Stimulated activated CD8-positive, alpha-beta memory T cell treated with anti-CD3 and anti-CD28 coated beads, Interleukin-15, amount 100 ng/mL, for 24 hours (primary cell): ENCODE measurements around the gene ANP32A.

ENCODE experiments used
- DNase-seq: peaks from one replicate; pipeline ENCODE4 v3.0.0-alpha.2; 2020; ENCODE audit warnings: low read depth

ANP32A gene

DNA sequence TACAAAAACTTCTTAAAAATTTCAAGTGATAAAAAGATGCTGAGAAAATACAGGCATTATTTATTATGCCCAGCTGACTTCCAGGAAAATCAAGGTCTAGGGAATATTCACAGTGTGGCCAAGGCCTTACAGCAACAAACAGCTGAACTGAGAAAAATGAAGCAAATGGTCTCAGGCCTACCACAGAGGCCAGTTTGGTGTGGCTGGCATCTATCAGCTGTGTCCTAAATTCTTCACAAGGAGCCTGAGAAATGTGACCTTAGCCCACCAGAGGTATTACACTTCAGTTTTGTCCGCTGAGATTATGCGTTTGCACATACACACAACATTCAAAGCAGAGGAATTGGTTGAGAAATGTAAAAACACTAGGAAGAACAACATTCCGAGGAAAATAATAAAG lies 77.4 kb downstream of the ANP32A start:
- DNase-seq, result no peak

DNA sequence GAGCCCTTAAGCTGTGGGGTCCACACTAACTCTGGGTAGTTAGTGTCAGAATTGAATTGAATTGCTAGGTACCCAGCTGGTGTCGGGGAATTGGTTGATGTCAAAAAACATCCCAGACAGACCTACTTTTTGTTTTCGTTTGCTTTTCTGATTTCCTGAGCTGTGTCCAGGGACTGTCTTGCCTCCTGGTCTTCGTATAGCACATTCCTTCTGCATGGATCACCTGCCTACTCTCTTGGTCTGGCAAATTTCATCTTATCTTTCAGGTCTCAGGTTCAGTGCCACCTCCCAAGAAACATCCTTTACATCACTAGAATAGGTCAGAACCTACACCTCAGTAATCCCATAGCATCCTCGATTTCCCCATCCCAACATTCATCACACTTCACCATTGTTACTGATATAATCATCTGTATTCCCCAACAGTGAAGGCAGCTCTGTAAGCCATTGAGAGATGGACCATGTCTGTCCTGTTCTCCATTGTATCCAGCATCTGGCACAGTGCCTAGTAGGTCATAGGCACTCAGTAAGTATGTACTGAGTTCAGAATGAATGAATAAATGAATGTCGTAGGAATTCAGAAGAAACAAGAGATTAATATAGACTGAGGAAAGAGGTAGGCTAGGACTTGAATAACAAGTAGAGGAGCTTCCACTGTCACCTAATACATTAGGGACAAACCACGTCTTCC lies 81.2 kb downstream of the ANP32A start:
- DNase-seq, result no peak

DNA sequence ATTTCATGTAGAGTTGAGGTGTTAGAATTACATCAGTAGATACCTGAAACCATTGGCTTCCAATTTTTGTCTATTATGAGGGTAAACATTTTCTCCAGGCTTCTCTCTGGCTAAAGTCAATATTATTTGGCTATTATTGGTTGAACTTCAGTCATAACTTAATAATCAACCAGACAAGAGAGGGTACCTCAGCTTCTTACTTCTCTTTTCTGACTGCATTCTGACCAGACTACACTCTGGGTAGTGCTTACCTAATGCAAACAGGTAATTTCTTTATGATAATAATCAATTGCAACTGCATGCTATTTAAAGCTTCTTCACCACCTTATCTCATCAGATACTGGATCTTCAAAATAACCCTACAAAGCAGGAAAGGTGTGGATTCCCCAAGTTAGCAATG lies 85.1 kb downstream of the ANP32A start:
- DNase-seq, result no peak

DNA sequence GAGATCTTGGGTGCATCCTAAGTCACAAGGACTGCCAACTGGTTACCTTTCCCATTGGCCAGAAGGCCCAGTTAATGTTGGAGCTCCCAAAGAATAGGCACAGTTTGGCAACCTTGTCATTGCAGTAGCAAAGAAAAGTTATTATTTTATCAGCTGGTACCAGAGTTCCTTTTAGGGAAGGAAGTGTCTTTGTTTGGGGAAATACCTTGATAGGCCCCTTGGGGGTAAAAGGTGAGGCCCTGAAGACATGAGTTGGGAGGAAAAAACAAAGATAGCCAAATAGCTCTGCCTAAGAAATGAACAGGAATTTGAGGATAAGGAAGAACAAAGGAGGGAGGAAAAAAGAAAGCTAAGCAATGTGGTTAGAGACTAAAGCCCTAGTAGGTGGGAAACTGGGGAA lies 85.8 kb downstream of the ANP32A start:
- no peak for DNase-seq

DNA sequence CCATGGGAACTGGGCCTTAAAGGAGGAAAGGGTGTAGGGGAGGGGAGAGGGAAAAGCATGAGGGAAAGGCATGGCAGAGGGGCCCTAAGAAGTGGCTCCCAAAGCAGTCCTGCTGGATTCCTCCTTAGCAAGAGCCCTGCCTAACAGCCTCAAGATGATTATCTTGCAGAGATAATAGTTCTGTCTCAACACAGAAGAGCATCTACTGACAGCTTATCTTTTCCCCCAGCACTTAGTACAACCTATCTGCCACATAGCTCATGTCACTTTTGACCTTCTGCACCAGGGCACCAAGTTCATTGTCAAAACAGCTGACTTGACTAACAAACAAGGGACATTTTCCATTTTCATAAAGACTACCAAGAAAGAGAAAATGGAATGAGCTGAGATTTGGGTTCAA lies 86.3 kb downstream of the ANP32A start:
- DNase-seq, result no peak

DNA sequence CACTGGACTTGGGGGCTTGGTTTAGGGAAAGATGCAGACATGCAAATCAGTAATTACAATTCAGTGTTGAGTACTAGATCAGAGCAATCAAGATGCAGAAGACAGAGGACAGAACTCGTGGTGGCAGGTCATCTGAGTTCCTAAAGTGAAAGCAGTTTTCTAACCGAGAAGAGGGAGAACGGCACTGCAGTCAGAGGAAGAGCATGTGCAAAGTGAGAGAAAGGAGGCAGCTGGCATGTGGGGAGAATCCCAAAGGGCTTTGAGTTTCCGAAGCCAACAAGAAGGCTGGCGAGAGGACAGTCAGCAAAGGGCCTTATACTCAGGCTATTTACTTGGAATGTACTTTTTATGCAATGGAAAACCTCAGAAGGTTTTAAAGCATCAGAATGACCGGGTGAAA lies 87.0 kb downstream of the ANP32A start:
- DNase-seq, result no peak

DNA sequence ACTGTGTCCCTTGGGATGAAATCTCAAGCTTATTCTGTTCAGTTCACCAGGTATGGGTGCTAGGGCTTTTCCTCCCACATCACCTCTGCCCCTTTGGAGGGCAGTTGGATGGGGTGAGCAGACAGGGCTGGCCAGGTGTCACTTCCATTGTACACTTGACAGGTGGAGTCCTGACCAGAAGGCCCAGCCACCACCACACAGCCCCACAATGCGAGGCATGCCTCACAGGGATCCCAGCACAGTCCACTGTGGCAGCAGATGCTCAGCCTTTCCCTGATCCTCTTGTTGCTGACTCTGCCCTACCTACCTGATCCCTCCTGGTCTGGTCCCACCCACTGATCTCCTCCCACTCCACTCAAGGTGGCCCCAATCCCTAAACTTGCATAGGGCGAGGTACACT lies 88.2 kb downstream of the ANP32A start:
- DNase-seq, result no peak

DNA sequence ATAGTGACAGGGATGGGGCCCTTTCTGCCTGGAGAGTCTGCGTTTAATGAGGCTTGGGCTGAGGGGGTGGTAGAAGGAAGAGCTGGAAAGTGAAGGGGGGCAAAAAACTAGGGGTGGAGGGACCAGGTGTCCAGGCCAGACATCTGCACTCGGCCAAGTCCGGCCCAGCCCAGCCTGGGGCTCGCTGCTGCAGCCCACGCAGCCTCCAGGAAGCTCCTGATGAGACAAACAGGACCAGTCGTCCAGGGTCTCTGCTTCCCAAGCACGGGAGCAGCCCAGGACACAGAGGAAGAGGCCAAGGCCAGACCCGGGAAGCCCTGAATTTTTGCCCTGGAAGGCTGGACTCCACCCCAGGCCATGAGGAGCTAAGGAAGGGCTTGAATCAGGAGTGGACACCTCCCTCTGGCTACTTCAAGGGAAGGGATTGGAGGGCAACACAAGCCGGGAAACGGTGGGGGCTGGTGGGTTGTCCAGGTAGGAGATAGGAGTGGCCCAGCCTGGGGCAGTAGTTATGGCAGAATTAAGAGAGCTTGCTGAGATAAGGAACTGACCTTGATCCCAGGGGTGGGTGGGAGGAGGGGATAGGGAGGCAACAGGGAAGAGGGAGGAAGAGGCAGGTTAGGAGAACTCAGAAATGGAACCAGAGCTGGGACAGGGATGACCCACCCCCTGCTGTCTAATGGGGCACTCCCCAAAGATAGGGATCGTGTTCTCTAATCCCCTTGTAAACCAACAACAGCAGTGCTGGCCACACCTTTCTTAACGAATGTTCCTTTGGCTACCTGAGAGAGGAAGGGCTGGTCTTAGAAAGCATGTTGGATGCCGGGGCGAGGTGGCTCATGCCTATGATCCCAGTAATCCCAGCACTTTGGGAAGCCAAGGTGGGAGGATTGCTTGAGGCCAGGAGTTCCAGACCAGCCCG lies 89.5 kb downstream of the ANP32A start:
- no peak for DNase-seq

DNA sequence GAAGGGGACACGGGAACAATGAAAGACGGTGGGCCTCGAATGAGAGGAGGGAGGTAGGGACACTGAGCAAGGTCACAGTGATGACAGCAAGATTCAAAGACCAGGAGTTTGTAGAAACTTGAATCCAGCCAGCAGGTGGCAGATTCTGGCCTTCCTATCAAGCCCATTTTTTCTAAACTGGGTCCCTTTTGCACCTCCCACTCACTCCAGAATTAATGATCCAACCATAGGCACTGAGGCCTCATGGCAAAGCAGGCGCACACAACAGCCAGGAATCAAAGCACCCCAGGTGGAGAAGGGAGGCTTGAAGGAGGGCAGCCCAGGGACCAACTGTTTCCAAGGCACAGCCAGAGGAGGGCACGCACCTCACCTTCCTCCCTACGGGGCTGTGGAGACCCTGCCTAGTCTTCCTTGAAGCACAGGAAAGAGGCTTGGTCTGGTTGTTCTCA lies 90.2 kb downstream of the ANP32A start:
- DNase-seq, result no peak

DNA sequence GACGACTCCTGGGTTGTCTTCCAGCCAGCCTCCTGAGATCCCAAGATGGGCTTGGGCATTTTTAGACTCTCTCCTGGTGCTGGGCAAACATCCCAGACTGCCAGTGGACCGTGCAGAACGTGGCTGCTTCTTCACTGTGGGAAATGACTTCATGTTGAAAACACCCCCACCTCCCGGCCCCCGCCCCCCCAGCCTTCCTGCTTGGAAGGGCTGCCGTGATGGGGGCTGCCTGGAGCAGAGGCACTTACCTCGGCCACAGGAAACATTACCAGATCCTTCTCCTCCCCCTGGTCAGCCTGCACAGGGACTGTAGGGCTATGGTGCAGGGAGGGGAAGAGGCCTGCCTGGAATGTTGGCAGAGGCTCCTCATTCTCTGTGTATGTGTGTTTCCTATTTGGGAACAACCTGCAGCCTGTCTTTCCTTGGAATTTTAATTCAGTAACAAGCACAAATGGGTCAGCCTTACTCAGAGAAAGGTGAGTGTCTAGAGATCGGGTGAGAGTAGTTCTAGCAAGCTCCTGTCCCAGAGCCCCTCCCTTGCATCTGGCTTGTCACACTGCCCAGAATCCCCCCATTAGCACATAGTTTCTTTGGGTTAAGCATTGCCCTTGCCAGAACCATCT lies 90.8 kb downstream of the ANP32A start:
- DNase-seq, result no peak
